Endodermal cell (in vitro differentiated cells): ENCODE results near the gene LHX6. TPM values are rescaled to one million over a fixed set of nuclear protein-coding genes. Genes with fewer than 3 reads are reported as not detected.

Experiments
- DNase-seq: peaks from one replicate; pipeline ENCODE4 v3.0.0-alpha.2; 2017
- H3K27ac ChIP-seq: 2 replicates; pipeline ENCODE4 v1.5.1; 2013; ENCODE audit warnings: mild to moderate bottlenecking, low read depth, low read length, moderate library complexity
- H3K27me3 ChIP-seq: 2 replicates; pipeline ENCODE4 v1.6.1; 2013; ENCODE audit warnings: mild to moderate bottlenecking, low read length, moderate library complexity; ENCODE audit not compliant: insufficient read depth, control insufficient read depth, poor library complexity, severe bottlenecking
- H3K36me3 ChIP-seq: 2 replicates; pipeline ENCODE4 v1.7.0; 2013; ENCODE audit warnings: mild to moderate bottlenecking, low read length, moderate library complexity; ENCODE audit not compliant: control insufficient read depth, insufficient read depth
- H3K4me1 ChIP-seq: one replicate; pipeline ENCODE4 v1.7.0; 2013; ENCODE audit warnings: low read length; ENCODE audit not compliant: control insufficient read depth, insufficient read depth
- H3K4me3 ChIP-seq: 2 replicates; pipeline ENCODE4 v1.5.1; 2013; ENCODE audit warnings: mild to moderate bottlenecking, low read length, moderate library complexity
- H3K9ac ChIP-seq: 2 replicates; pipeline ENCODE4 v1.6.1; 2013; ENCODE audit warnings: mild to moderate bottlenecking, low read length, moderate library complexity; ENCODE audit not compliant: poor library complexity, severe bottlenecking; ENCODE audit errors: extremely low read depth
- H3K9me3 ChIP-seq: 2 replicates; pipeline ENCODE4 v1.6.1; 2013; ENCODE audit warnings: mild to moderate bottlenecking, low read length, moderate library complexity; ENCODE audit not compliant: control insufficient read depth
- H3K27ac Mint-ChIP-seq: 2 replicates; pipeline ENCODE4 v1.8.0; 2020; ENCODE audit warnings: mixed read lengths
- H3K27me3 Mint-ChIP-seq: 2 replicates; pipeline ENCODE4 v1.8.0; 2021; ENCODE audit warnings: mild to moderate bottlenecking, mixed read lengths; ENCODE audit not compliant: insufficient read depth
- H3K36me3 Mint-ChIP-seq: 2 replicates; pipeline ENCODE4 v1.8.0; 2020; ENCODE audit warnings: low read depth, mixed read lengths
- H3K4me1 Mint-ChIP-seq: 2 replicates; pipeline ENCODE4 v1.8.0; 2020; ENCODE audit warnings: mixed read lengths
- H3K4me3 Mint-ChIP-seq: 2 replicates; pipeline ENCODE4 v1.8.0; 2020; ENCODE audit warnings: mild to moderate bottlenecking, moderate library complexity, mixed read lengths
- H3K9me3 Mint-ChIP-seq: 2 replicates; pipeline ENCODE4 v1.8.0; 2020; ENCODE audit warnings: mild to moderate bottlenecking, mixed read lengths
- WGBS, 2 experiments: methylation state at CpG; one replicate each; pipeline versions ENCODE4 v1.1.5 to v1.1.7; 2013; ENCODE audit warnings: missing lambda C conversion rate in 2 of 2, mixed read lengths in 1 of 2; ENCODE audit not compliant: insufficient coverage in 1 of 2, insufficient read length in 1 of 2; 5-methylcytosine and 5-hydroxymethylcytosine counted together
- total RNA-seq, 2 donors: library from RNA; stranded (reverse); fragmentation: NEBNext Ultra II Directional in 1 of 2; extraction: Animal tissue kit (Norgen Biotek cat#: 25700) in 1 of 2; gene quantifications; 2 replicates in 1 of 2; 3 replicates in 1 of 2; pipeline ENCODE4 v1.2.1, GENCODE V29; 2021
- TF ChIP-seq, protein P1 (sequence below): fragments of 200-600 bp; sonication (generic); conservative IDR thresholded peaks from 2 replicates; pipeline ENCODE4 v1.5.0; 2021; ENCODE audit warnings: antibody characterized with exemption, mild to moderate bottlenecking

The LHX6 gene
- total RNA-seq, 2 donors from 2014 or later = 0.37 TPM; not detected in 1

DNA sequence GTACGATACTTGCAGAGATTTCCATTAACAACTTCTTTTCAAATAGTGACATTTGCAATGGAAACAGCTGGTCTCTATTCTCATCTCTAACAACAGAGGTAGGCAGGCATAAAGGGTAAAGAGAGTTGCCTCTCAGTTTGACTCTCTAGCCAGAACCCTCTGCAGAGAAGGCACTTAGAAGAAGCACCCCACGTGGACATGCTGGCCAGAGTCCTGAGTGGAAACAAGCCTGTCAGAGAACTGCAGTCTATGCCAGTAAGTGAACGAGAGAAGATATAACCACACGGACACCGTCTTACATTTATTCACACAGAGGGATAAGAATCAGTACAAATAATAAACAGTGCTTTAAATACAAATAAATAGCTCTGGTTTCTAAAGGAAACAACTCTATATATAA lies 11.0 kb upstream of the LHX6 start:
- no peaks in the 10 kb centered on the region for H3K4me1 ChIP-seq
- Mint-ChIP-seq H3K36me3 (peaks cover 33% of the 10 kb centered on the region), H3K4me1 (no peaks in the 10 kb centered on the region), H3K27me3 (no peaks in the 10 kb centered on the region), H3K9me3 (no peaks in the 10 kb centered on the region), H3K27ac (no peak overlapping the region), H3K4me3 (no peak overlapping the region)
- H3K4me3 ChIP-seq = no peak overlapping the region
- TF ChIP-seq, protein P1, sequence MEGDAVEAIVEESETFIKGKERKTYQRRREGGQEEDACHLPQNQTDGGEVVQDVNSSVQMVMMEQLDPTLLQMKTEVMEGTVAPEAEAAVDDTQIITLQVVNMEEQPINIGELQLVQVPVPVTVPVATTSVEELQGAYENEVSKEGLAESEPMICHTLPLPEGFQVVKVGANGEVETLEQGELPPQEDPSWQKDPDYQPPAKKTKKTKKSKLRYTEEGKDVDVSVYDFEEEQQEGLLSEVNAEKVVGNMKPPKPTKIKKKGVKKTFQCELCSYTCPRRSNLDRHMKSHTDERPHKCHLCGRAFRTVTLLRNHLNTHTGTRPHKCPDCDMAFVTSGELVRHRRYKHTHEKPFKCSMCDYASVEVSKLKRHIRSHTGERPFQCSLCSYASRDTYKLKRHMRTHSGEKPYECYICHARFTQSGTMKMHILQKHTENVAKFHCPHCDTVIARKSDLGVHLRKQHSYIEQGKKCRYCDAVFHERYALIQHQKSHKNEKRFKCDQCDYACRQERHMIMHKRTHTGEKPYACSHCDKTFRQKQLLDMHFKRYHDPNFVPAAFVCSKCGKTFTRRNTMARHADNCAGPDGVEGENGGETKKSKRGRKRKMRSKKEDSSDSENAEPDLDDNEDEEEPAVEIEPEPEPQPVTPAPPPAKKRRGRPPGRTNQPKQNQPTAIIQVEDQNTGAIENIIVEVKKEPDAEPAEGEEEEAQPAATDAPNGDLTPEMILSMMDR = no peak
- no peaks in the 10 kb centered on the region for H3K9me3 ChIP-seq
- no peak overlapping the region for H3K27ac ChIP-seq
- peaks cover 41% of the 10 kb centered on the region for H3K36me3 ChIP-seq
- 80 to 92% methylated on average over 2 to 5 of the region's 5 CpGs for WGBS, 2 experiments
- no peaks in the 10 kb centered on the region for H3K27me3 ChIP-seq
- no peak for DNase-seq
- H3K9ac ChIP-seq = no peak overlapping the region

DNA sequence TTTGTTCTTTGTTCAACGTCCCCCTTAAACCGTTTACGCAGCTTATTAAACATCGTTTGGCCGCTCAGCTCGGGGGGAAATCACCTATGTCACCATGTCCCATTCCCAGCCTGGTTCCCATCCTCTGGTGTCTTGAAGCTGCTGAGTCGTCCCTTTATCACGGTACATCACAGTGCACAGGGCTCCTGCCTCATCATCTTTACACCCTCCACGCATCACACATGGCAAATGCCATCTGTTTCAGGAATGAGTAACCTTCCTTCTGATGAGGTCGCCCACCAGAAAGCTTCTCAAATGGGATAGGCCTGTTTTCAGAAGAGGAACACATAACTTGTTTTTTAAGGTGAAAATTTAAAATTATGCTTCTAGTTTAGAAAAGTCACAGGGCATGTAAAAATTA lies 7.9 kb upstream of the LHX6 start:
- H3K4me3 ChIP-seq = no peak overlapping the region
- peaks cover 14% of the 10 kb centered on the region for H3K27me3 ChIP-seq
- TF ChIP-seq, protein P1 = no peak
- H3K9me3 Mint-ChIP-seq = no peaks in the 10 kb centered on the region
- 91 to 93% methylated on average over 10 of the region's 10 CpGs for WGBS, 2 experiments
- H3K36me3 Mint-ChIP-seq = peaks cover 12% of the 10 kb centered on the region
- no peak overlapping the region for H3K27ac Mint-ChIP-seq
- no peaks in the 10 kb centered on the region for H3K4me1 Mint-ChIP-seq
- H3K4me1 ChIP-seq = no peaks in the 10 kb centered on the region
- no peak overlapping the region for H3K9ac ChIP-seq
- no peak overlapping the region for H3K27ac ChIP-seq
- H3K4me3 Mint-ChIP-seq = no peak overlapping the region
- H3K9me3 ChIP-seq = no peaks in the 10 kb centered on the region
- no peak for DNase-seq
- peaks cover 9% of the 10 kb centered on the region for H3K27me3 Mint-ChIP-seq
- H3K36me3 ChIP-seq = peaks cover 23% of the 10 kb centered on the region

DNA sequence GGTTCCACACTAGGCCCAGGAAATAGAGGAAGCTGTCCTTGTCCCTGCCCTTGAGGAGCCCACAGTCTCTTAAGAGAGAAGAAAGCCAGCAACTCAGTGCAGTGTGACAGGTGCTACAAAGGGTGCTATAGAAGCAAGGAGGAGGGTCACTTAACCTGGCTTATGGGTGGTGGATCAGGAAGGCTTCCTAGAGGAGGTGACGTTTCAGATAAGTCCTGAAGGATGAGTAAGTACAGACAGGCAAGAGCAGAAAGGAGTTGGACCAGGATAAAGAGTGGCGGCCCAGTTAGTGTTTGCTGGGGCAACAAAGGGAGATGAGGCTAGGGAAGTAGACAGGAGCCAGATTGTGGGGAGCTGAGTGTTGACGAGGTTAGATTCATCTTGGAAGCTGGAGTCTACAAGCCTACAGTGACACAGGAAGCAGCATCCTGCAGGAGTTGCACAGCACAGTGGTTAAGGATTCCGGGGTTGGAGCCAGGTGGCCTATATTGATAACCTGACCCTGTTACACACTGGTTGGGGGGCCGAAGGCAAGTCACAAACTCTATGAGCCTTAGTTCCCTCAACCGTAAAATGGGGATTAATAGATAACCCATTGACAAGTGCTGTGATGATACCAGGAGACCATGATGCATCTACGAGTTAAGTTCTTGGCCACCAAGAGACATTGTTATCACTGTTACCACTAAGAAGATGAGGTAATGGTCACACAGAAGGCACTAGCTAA lies 5.4 kb upstream of the LHX6 start:
- H3K27ac Mint-ChIP-seq = no peak overlapping the region
- peaks cover 9% of the 10 kb centered on the region for H3K27me3 Mint-ChIP-seq
- TF ChIP-seq, protein P1 = no peak
- no peaks in the 10 kb centered on the region for H3K9me3 Mint-ChIP-seq
- Histone ChIP-seq H3K4me3 (no peak overlapping the region), H3K36me3 (no peaks in the 10 kb centered on the region), H3K27me3 (peaks cover 39% of the 10 kb centered on the region), H3K4me1 (no peaks in the 10 kb centered on the region), H3K27ac (no peak overlapping the region), H3K9ac (no peak overlapping the region), H3K9me3 (no peaks in the 10 kb centered on the region)
- H3K36me3 Mint-ChIP-seq = peaks cover 2% of the 10 kb centered on the region
- WGBS, 2 experiments = 93 to 97% methylated on average over 7 of the region's 7 CpGs
- no peak for DNase-seq
- no peaks in the 10 kb centered on the region for H3K4me1 Mint-ChIP-seq
- no peak overlapping the region for H3K4me3 Mint-ChIP-seq
